ENCODE results near the gene CDC14B.

CDC14B gene

GRCh38 chr9:96621618-96622017 lies 2.0 kb upstream of the CDC14B start:
- TF ChIP-seq CTCF (IDR thresholded peaks at IDR 0.05; ENCODE audit: low read depth, low read length), result no peak
- in situ Hi-C loops (cut with HindIII; ENCODE audit: low sequenced_read_pairs), result no loop called here

GRCh38 chr9:96620832-96621269 lies 1.2 kb upstream of the CDC14B start:
- TF ChIP-seq CTCF (IDR thresholded peaks at IDR 0.05; ENCODE audit: low read depth, low read length), result no peak
- no peak for DNase-seq (ENCODE audit: low read depth, low spot score)
- no peak overlapping the region for H3K4me3 ChIP-seq (ENCODE audit: low read depth, low read length)
- in situ Hi-C loops (cut with HindIII; ENCODE audit: low sequenced_read_pairs), result no loop called here

More at GRCh38 chr9:96621618-96622017, 2.0 kb upstream of the CDC14B start:
- DNase-seq (ENCODE audit: low read depth, low spot score), result no peak
- H3K4me3 ChIP-seq (ENCODE audit: low read depth, low read length), result no peak overlapping the region

- no peak for DNase-seq (ENCODE audit: low read depth, low spot score)
- in situ Hi-C loops (cut with HindIII; ENCODE audit: low sequenced_read_pairs), result no loop called here
- peak overlapping the region; percentile 62 for H3K4me3 ChIP-seq (ENCODE audit: low read depth, low read length)
- TF ChIP-seq CTCF (IDR thresholded peaks at IDR 0.05; ENCODE audit: low read depth, low read length), result no peak
Measured at GRCh38 chr9:96620181-96620514, 505 bp upstream of the CDC14B start.

- no peak for TF ChIP-seq CTCF (IDR thresholded peaks at IDR 0.05; ENCODE audit: low read depth, low read length)
- in situ Hi-C loops (cut with HindIII; ENCODE audit: low sequenced_read_pairs), result no loop called here
- DNase-seq (ENCODE audit: low read depth, low spot score), result no peak
- H3K4me3 ChIP-seq (ENCODE audit: low read depth, low read length), result peak overlapping the region; percentile 62
Measured at GRCh38 chr9:96619124-96619465, 548 bp downstream of the CDC14B start.

- DNase-seq (ENCODE audit: low read depth, low spot score), result peak; percentile 30
- peak overlapping the region; percentile 62 for H3K4me3 ChIP-seq (ENCODE audit: low read depth, low read length)
- TF ChIP-seq CTCF (IDR thresholded peaks at IDR 0.05; ENCODE audit: low read depth, low read length), result no peak
- in situ Hi-C loops (cut with HindIII; ENCODE audit: low sequenced_read_pairs), result no loop called here
Measured at GRCh38 chr9:96618209-96619123, 1.2 kb downstream of the CDC14B start.

GRCh38 chr9:96617439-96618185 lies 2.0 kb downstream of the CDC14B start:
- peak overlapping the region; percentile 62 for H3K4me3 ChIP-seq (ENCODE audit: low read depth, low read length)
- TF ChIP-seq CTCF (IDR thresholded peaks at IDR 0.05; ENCODE audit: low read depth, low read length), result no peak
- DNase-seq (ENCODE audit: low read depth, low spot score), result no peak
- in situ Hi-C loops (cut with HindIII; ENCODE audit: low sequenced_read_pairs), result no loop called here

Measured in astrocyte of the spinal cord (primary cell).